ENCODE results near the gene DNAJC4. TPM values are rescaled to one million over a fixed set of nuclear protein-coding genes. Genes with fewer than 3 reads are reported as not detected.

Gene DNAJC4
- total RNA-seq, 6 experiments from 2014 or later, result 21.7 to 29.5 (median 23.2) TPM

- no peaks in the 10 kb centered on the region for H3K9me3 Mint-ChIP-seq
- no peaks in the 10 kb centered on the region; the same call in 1 of the 2 replicates for H3K36me3 Mint-ChIP-seq (ENCODE audit: low read depth)
- H3K27me3 Mint-ChIP-seq (ENCODE audit: insufficient read depth), result no peaks in the 10 kb centered on the region; the same call in 1 of the 2 replicates
- H3K4me1 Mint-ChIP-seq (ENCODE audit: low read depth), result peaks cover 40% of the 10 kb centered on the region
- TF ChIP-seq CTCF (IDR thresholded peaks at IDR 0.05), result no peak
- no peak for DNase-seq
- H3K27ac Mint-ChIP-seq, result peak overlapping the region; percentile 48; the same call in 1 of the 2 replicates
- H3K4me3 Mint-ChIP-seq, result peak overlapping the region; percentile 87
Measured at GRCh38 chr11:64227405-64227956, 2.9 kb upstream of the DNAJC4 start.

- H3K4me3 Mint-ChIP-seq, result peak overlapping the region; percentile 86; the same call in 1 of the 2 replicates
- no peaks in the 10 kb centered on the region for H3K9me3 Mint-ChIP-seq
- TF ChIP-seq CTCF (IDR thresholded peaks at IDR 0.05), result no peak
- peaks cover 35% of the 10 kb centered on the region for H3K4me1 Mint-ChIP-seq (ENCODE audit: low read depth)
- no peak overlapping the region; the same call in 1 of the 2 replicates for H3K27ac Mint-ChIP-seq
- no peaks in the 10 kb centered on the region; the same call in 1 of the 2 replicates for H3K27me3 Mint-ChIP-seq (ENCODE audit: insufficient read depth)
- no peak for DNase-seq
- no peaks in the 10 kb centered on the region; the same call in 1 of the 2 replicates for H3K36me3 Mint-ChIP-seq (ENCODE audit: low read depth)
Measured at GRCh38 chr11:64229090-64229743, 1.1 kb upstream of the DNAJC4 start.

- Mint-ChIP-seq H3K9me3 (no peaks in the 10 kb centered on the region), H3K4me1 (ENCODE audit: low read depth) (peaks cover 34% of the 10 kb centered on the region), H3K27ac (peak overlapping the region; percentile 69; the same call in 1 of the 2 replicates), H3K27me3 (ENCODE audit: insufficient read depth) (no peaks in the 10 kb centered on the region; the same call in 1 of the 2 replicates), H3K4me3 (peak overlapping the region; percentile 86), H3K36me3 (ENCODE audit: low read depth) (no peaks in the 10 kb centered on the region; the same call in 1 of the 2 replicates)
- no peak for DNase-seq
- TF ChIP-seq CTCF (IDR thresholded peaks at IDR 0.05), result no peak
Measured at GRCh38 chr11:64229744-64230170, 591 bp upstream of the DNAJC4 start.

- Mint-ChIP-seq H3K36me3 (ENCODE audit: low read depth) (no peaks in the 10 kb centered on the region), H3K4me1 (ENCODE audit: low read depth) (peaks cover 33% of the 10 kb centered on the region), H3K27me3 (ENCODE audit: insufficient read depth) (no peaks in the 10 kb centered on the region; the same call in 1 of the 2 replicates), H3K9me3 (no peaks in the 10 kb centered on the region), H3K4me3 (peak overlapping the region; percentile 86), H3K27ac (peak overlapping the region; percentile 69)
- DNase-seq, result no peak
- TF ChIP-seq CTCF (IDR thresholded peaks at IDR 0.05), result no peak
Measured at GRCh38 chr11:64230985-64231365, 627 bp downstream of the DNAJC4 start.

GRCh38 chr11:64231546-64231945, 1.2 kb downstream of the DNAJC4 start:
- DNase-seq, result no peak
- Mint-ChIP-seq H3K4me3 (peak overlapping the region; percentile 86), H3K27me3 (ENCODE audit: insufficient read depth) (no peaks in the 10 kb centered on the region; the same call in 1 of the 2 replicates), H3K36me3 (ENCODE audit: low read depth) (no peaks in the 10 kb centered on the region), H3K4me1 (ENCODE audit: low read depth) (peaks cover 33% of the 10 kb centered on the region), H3K27ac (no peak overlapping the region), H3K9me3 (no peaks in the 10 kb centered on the region)
- no peak for TF ChIP-seq CTCF (IDR thresholded peaks at IDR 0.05)
